Keratinocyte (primary cell): Measurements from ENCODE around the gene MANBA. TPM values are rescaled to one million over a fixed set of nuclear protein-coding genes. Genes with fewer than 3 reads are reported as not detected.

Source experiments
- DNase-seq: peaks from one replicate; pipeline ENCODE4 v3.0.0-alpha.2; 2011; ENCODE audit warnings: low read depth, missing footprints, low spot score
- FAIRE-seq: peaks from 2 replicates; lab custom pipeline; 2011; peaks lifted over from hg19 to GRCh38; lab: Jason Lieb, UNC
- H2AFZ ChIP-seq: 2 replicates; pipeline ENCODE4 v1.6.0; 2012; ENCODE audit warnings: low read length, control low read depth, inconsistent platforms; ENCODE audit not compliant: control insufficient read depth
- H3K27ac ChIP-seq: 2 replicates; pipeline ENCODE4 v1.5.1; 2011; ENCODE audit warnings: low read length; ENCODE audit not compliant: control insufficient read depth, insufficient read depth
- H3K27me3 ChIP-seq: 3 replicates; pipeline ENCODE4 v1.6.0; 2011; ENCODE audit warnings: low read length; ENCODE audit not compliant: control insufficient read depth, insufficient read depth; ENCODE audit errors: extremely low read depth
- H3K36me3 ChIP-seq, 2 experiments: 2 replicates in 1 of 2; 3 replicates in 1 of 2; pipeline ENCODE4 v1.5.1; 2011; ENCODE audit warnings: low read length in 2 of 2, mild to moderate bottlenecking in 1 of 2; ENCODE audit not compliant: control insufficient read depth in 2 of 2, insufficient read depth in 2 of 2; ENCODE audit errors: extremely low read depth in 1 of 2
- H3K4me1 ChIP-seq: 3 replicates; pipeline ENCODE4 v1.5.1; 2011; ENCODE audit warnings: low read length; ENCODE audit not compliant: control insufficient read depth, insufficient read depth; ENCODE audit errors: extremely low read depth
- H3K4me2 ChIP-seq: 3 replicates; pipeline ENCODE4 v1.6.0; 2011; ENCODE audit warnings: low read depth, low read length; ENCODE audit not compliant: control insufficient read depth, insufficient read depth; ENCODE audit errors: extremely low read depth
- H3K4me3 ChIP-seq, 3 experiments: fragments of 200-600 bp in 1 of 3; sonication (generic) in 1 of 3; 2 replicates in 2 of 3; 3 replicates in 1 of 3; pipeline ENCODE4 v1.5.1; 2011 to 2016; ENCODE audit warnings: low read length in 3 of 3, mild to moderate bottlenecking in 3 of 3, control low read depth in 2 of 3, inconsistent platforms in 1 of 3, low read depth in 1 of 3, mixed read lengths in 1 of 3, mixed run types in 1 of 3, moderate library complexity in 1 of 3; ENCODE audit not compliant: control insufficient read depth in 2 of 3, insufficient read depth in 2 of 3; ENCODE audit errors: extremely low read depth in 1 of 3
- H3K79me2 ChIP-seq: 2 replicates; pipeline ENCODE4 v1.6.0; 2012; ENCODE audit warnings: low read length; ENCODE audit not compliant: control insufficient read depth, insufficient read depth
- H3K9ac ChIP-seq: 3 replicates; pipeline ENCODE4 v1.6.0; 2011; ENCODE audit warnings: low read length; ENCODE audit not compliant: control insufficient read depth, insufficient read depth; ENCODE audit errors: extremely low read depth
- H3K9me1 ChIP-seq: 3 replicates; pipeline ENCODE4 v1.6.0; 2011; ENCODE audit warnings: low read length; ENCODE audit not compliant: control insufficient read depth, insufficient read depth; ENCODE audit errors: extremely low read depth
- H3K9me3 ChIP-seq: 2 replicates; pipeline ENCODE4 v1.5.1; 2012; ENCODE audit warnings: low read depth, low read length; ENCODE audit not compliant: control insufficient read depth
- H4K20me1 ChIP-seq: 3 replicates; pipeline ENCODE4 v1.6.0; 2011; ENCODE audit warnings: low read length; ENCODE audit not compliant: control insufficient read depth, insufficient read depth; ENCODE audit errors: extremely low read depth
- EZH2 ChIP-seq: IDR thresholded peaks from one replicate; pipeline ENCODE4 v1.6.1; 2012; ENCODE audit warnings: inconsistent platforms, mild to moderate bottlenecking, low read length, moderate library complexity
- dilution Hi-C: fragments of 300-500 bp; cut with MboI; formaldehyde crosslinking; loops from one replicate; pipeline ENCODE4 v1.7.0; 2020; ENCODE audit warnings: low sequenced_read_pairs; ENCODE audit not compliant: extremely low pct_ligation_motif_present
- polyA plus RNA-seq, 5 experiments: library from polyadenylated mRNA; depleted of rRNA in 3 of 5; stranded (reverse) in 3 of 5; stranded (forward) in 1 of 5; unstranded in 1 of 5; fragments of >200 nt; gene quantifications; 1 replicate in 1 of 5; 2 replicates in 3 of 5; 3 replicates in 1 of 5; pipeline versions ENCODE4 v1.2.1 to v1.2.3, GENCODE V29; 2011 to 2012; ENCODE audit warnings: missing spikeins in 2 of 5, low read depth in 1 of 5, low replicate concordance in 1 of 5
- TF ChIP-seq, protein P1 (sequence below), 3 experiments: IDR thresholded peaks in 1 of 3; conservative IDR thresholded peaks in 1 of 3; optimal IDR thresholded peaks in 1 of 3; 2 replicates in 2 of 3; 3 replicates in 1 of 3; pipeline versions ENCODE3 to v1.5.1; 2011; ENCODE audit warnings: low read length in 3 of 3, mild to moderate bottlenecking in 3 of 3, moderate library complexity in 2 of 3, control low read depth in 1 of 3, inconsistent platforms in 1 of 3; ENCODE audit not compliant: insufficient read depth in 2 of 3; ENCODE audit errors: extremely low read depth in 1 of 3

The MANBA gene
- polyA plus RNA-seq, 1 donor (not counting 4 experiments of a cell fraction or from before 2014, with no cell fraction given), result 9.3 TPM

DNA sequence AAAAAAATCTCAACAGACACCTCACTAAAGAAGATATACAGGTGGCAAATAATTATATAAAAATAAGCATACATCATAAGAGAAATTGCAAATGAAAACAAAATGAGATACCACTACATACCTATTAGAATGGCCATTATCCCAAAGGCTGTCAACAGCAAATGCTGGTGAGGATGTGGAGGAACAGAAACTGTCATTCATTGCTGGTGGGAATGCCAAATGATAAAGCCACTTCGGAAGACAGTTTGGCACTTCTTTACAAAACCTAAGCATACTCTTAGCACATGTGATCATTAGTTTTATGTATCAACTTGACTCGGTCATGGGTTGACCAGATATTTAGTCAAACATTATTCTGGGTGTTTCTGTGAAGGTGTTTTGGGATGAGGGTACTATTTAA is 13.5 kb upstream of the MANBA start:
- no peak overlapping the region for H2AFZ ChIP-seq
- H3K4me3 ChIP-seq, result no peak overlapping the region
- no peaks in the 10 kb centered on the region for H3K36me3 ChIP-seq
- no peaks in the 10 kb centered on the region for H3K27me3 ChIP-seq
- no peaks in the 10 kb centered on the region for H3K9me3 ChIP-seq
- DNase-seq (no peak), FAIRE-seq (no peak)
- no peak for TF ChIP-seq EZH2
- TF ChIP-seq, protein P1, sequence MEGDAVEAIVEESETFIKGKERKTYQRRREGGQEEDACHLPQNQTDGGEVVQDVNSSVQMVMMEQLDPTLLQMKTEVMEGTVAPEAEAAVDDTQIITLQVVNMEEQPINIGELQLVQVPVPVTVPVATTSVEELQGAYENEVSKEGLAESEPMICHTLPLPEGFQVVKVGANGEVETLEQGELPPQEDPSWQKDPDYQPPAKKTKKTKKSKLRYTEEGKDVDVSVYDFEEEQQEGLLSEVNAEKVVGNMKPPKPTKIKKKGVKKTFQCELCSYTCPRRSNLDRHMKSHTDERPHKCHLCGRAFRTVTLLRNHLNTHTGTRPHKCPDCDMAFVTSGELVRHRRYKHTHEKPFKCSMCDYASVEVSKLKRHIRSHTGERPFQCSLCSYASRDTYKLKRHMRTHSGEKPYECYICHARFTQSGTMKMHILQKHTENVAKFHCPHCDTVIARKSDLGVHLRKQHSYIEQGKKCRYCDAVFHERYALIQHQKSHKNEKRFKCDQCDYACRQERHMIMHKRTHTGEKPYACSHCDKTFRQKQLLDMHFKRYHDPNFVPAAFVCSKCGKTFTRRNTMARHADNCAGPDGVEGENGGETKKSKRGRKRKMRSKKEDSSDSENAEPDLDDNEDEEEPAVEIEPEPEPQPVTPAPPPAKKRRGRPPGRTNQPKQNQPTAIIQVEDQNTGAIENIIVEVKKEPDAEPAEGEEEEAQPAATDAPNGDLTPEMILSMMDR (optimal IDR thresholded peaks at IDR 0.05 in 1 of 3, IDR thresholded peaks at IDR 0.05 in 1 of 3, conservative IDR thresholded peaks at IDR 0.05 in 1 of 3; ENCODE audit: extremely low read depth in 1 of 3, insufficient read depth in 2 of 3, low read length in 3 of 3), result no peak
- dilution Hi-C loops, result no loop called here
- H3K9ac ChIP-seq, result no peak overlapping the region
- no peak overlapping the region for H3K4me2 ChIP-seq
- no peak overlapping the region for H3K27ac ChIP-seq
- no peaks in the 10 kb centered on the region for H3K9me1 ChIP-seq
- H3K79me2 ChIP-seq, result no peaks in the 10 kb centered on the region
- H3K4me1 ChIP-seq, result no peaks in the 10 kb centered on the region
- no peaks in the 10 kb centered on the region for H4K20me1 ChIP-seq

DNA sequence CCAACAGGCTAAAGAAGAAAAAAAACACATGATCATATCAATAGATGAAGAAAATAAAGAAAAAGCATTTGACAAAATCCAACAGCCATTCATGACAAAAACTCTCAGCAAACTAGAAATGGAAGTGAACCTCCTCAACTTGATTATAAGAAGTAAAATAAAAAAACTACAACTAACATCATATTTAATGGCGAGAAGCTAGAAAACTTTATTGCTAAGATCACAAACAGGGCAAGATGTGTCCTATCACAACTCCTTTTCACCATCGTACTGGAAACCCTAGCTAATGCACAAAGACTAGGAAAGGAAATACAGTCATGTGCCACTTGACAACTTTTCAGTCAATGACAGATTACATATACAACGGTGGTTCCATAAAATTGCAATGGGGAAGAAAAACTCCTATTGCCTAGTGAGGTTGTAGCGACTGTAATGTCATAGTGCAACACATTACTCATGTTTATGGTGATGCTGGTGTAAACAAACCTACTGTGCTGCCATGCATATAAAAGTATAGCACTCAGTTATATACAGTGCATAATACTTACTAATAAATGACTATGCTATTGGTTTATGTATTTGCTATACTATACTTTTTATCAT is 12.1 kb upstream of the MANBA start:
- dilution Hi-C loops, result no loop called here
- H3K79me2 ChIP-seq, result no peaks in the 10 kb centered on the region
- no peak overlapping the region for H3K4me2 ChIP-seq
- no peak overlapping the region for H3K27ac ChIP-seq
- H3K36me3 ChIP-seq, result no peaks in the 10 kb centered on the region
- no peak overlapping the region for H2AFZ ChIP-seq
- H3K4me3 ChIP-seq, result no peak overlapping the region
- FAIRE-seq, result no peak
- H3K4me1 ChIP-seq, result no peaks in the 10 kb centered on the region
- H4K20me1 ChIP-seq, result no peaks in the 10 kb centered on the region
- no peak overlapping the region for H3K9ac ChIP-seq
- no peak for TF ChIP-seq EZH2
- TF ChIP-seq, protein P1 (optimal IDR thresholded peaks at IDR 0.05 in 1 of 3, IDR thresholded peaks at IDR 0.05 in 1 of 3, conservative IDR thresholded peaks at IDR 0.05 in 1 of 3; ENCODE audit: extremely low read depth in 1 of 3, insufficient read depth in 2 of 3, low read length in 3 of 3), result no peak
- no peaks in the 10 kb centered on the region for H3K9me1 ChIP-seq
- DNase-seq, result no peak
- no peaks in the 10 kb centered on the region for H3K27me3 ChIP-seq
- no peaks in the 10 kb centered on the region for H3K9me3 ChIP-seq
